ENCODE data around the gene SAP30L. TPM values are rescaled to one million over a fixed set of nuclear protein-coding genes. Genes with fewer than 3 reads are reported as not detected.
A peak's percentile ranks its signal among the peaks of the same experiment; 100 is the strongest.

SAP30L gene
- total RNA-seq, 3 donors from 2014 or later = 29.7 to 54.4 (median 43.7) TPM

GRCh38 chr5:154405078-154405792, 40.6 kb upstream of the SAP30L start:
- no peak overlapping the region for H3K27ac ChIP-seq
- intact Hi-C loops (cut with DNase I; ENCODE audit: low total_unique reads) = no loop called here

GRCh38 chr5:154406231-154406630, 39.6 kb upstream of the SAP30L start:
- no peak overlapping the region for H3K27ac ChIP-seq
- no peaks in the 10 kb centered on the region for H3K27me3 ChIP-seq
- DNase-seq (ENCODE audit: low spot score in 2 of 2) = no peak
- no peaks in the 10 kb centered on the region for H3K4me1 ChIP-seq
- no peaks in the 10 kb centered on the region for H3K36me3 ChIP-seq
- intact Hi-C loops (cut with DNase I; ENCODE audit: low total_unique reads) = no loop called here
- TF ChIP-seq POLR2A (IDR thresholded peaks at IDR 0.05) (no peak), CTCF (IDR thresholded peaks at IDR 0.05) (no peak), POLR2AphosphoS5 (IDR thresholded peaks at IDR 0.05) (no peak)
- H3K9me3 ChIP-seq = no peaks in the 10 kb centered on the region
- H3K4me3 ChIP-seq = no peak overlapping the region

More at GRCh38 chr5:154405078-154405792, 40.6 kb upstream of the SAP30L start:
- Histone ChIP-seq H3K4me3 (peak overlapping the region; percentile 29 to 63 (median 40)), H3K4me1 (no peaks in the 10 kb centered on the region), H3K9me3 (no peaks in the 10 kb centered on the region), H3K36me3 (no peaks in the 10 kb centered on the region), H3K27me3 (no peaks in the 10 kb centered on the region)
- TF ChIP-seq CTCF (IDR thresholded peaks at IDR 0.05) (peak; percentile 70 to 89 (median 88)), POLR2AphosphoS5 (IDR thresholded peaks at IDR 0.05) (peak in 1 of 3 donors; percentile 29), POLR2A (IDR thresholded peaks at IDR 0.05) (no peak)
- peak; percentile 48 to 79 for DNase-seq (ENCODE audit: low spot score in 2 of 2)

GRCh38 chr5:154406826-154407225, 39.0 kb upstream of the SAP30L start:
- H3K4me1 ChIP-seq = no peaks in the 10 kb centered on the region
- intact Hi-C loops (cut with DNase I; ENCODE audit: low total_unique reads) = no loop called here
- H3K36me3 ChIP-seq = no peaks in the 10 kb centered on the region
- H3K4me3 ChIP-seq = no peak overlapping the region
- no peaks in the 10 kb centered on the region for H3K9me3 ChIP-seq
- no peak overlapping the region for H3K27ac ChIP-seq
- H3K27me3 ChIP-seq = no peaks in the 10 kb centered on the region
- TF ChIP-seq CTCF (IDR thresholded peaks at IDR 0.05) = no peak
- TF ChIP-seq POLR2AphosphoS5 (IDR thresholded peaks at IDR 0.05) = no peak
- TF ChIP-seq POLR2A (IDR thresholded peaks at IDR 0.05) = no peak
- no peak for DNase-seq (ENCODE audit: low spot score in 2 of 2)

GRCh38 chr5:154408811-154409210, 37.0 kb upstream of the SAP30L start:
- intact Hi-C loops (cut with DNase I; ENCODE audit: low total_unique reads) = no loop called here
- no peak overlapping the region for H3K27ac ChIP-seq
- H3K9me3 ChIP-seq = no peaks in the 10 kb centered on the region
- TF ChIP-seq POLR2A (IDR thresholded peaks at IDR 0.05) (no peak), POLR2AphosphoS5 (IDR thresholded peaks at IDR 0.05) (no peak), CTCF (IDR thresholded peaks at IDR 0.05) (no peak)
- no peak for DNase-seq (ENCODE audit: low spot score in 2 of 2)
- no peaks in the 10 kb centered on the region for H3K36me3 ChIP-seq
- no peak overlapping the region for H3K4me3 ChIP-seq
- H3K4me1 ChIP-seq = no peaks in the 10 kb centered on the region
- H3K27me3 ChIP-seq = no peaks in the 10 kb centered on the region

- H3K9me3 ChIP-seq = no peaks in the 10 kb centered on the region
- TF ChIP-seq POLR2A (IDR thresholded peaks at IDR 0.05) (no peak), POLR2AphosphoS5 (IDR thresholded peaks at IDR 0.05) (no peak), CTCF (IDR thresholded peaks at IDR 0.05) (no peak)
These were observed 36.5 kb upstream of the SAP30L start for GRCh38 chr5:154409230-154409840.

More at GRCh38 chr5:154409230-154409840, 36.5 kb upstream of the SAP30L start:
- Histone ChIP-seq H3K27ac (no peak overlapping the region), H3K4me1 (no peaks in the 10 kb centered on the region), H3K27me3 (no peaks in the 10 kb centered on the region), H3K4me3 (no peak overlapping the region), H3K36me3 (no peaks in the 10 kb centered on the region)
- intact Hi-C loops (cut with DNase I; ENCODE audit: low total_unique reads) = no loop called here
- no peak for DNase-seq (ENCODE audit: low spot score in 2 of 2)

Data from breast epithelium (tissue), 4 donors.